OCI-LY7 (cell line): ENCODE measurements around the gene HIP1R. TPM values are rescaled to one million over a fixed set of nuclear protein-coding genes. Genes with fewer than 3 reads are reported as not detected.

Source experiments
- BruUV-seq: library from RNA; stranded (reverse); fragments of 400-500 nt; replicated peaks from 2 replicates; lab custom pipeline; 2021; lab: Mats Ljungman, UMichigan
- CTCF ChIA-PET: fragments of 300-600 bp; sonication (Branson Sonifier 250); formaldehyde crosslinking; loops from one replicate; lab custom pipeline; 2022; ENCODE audit warnings: antibody characterized with exemption; ENCODE audit not compliant: unreplicated experiment; lab: Charles Lee
- POLR2A ChIA-PET: fragments of 300-600 bp; sonication (Branson Sonifier 250); formaldehyde crosslinking; loops from one replicate; lab custom pipeline; 2022; ENCODE audit warnings: antibody characterized with exemption; lab: Charles Lee
- DNase-seq: peaks from one replicate; pipeline ENCODE4 v3.0.0-alpha.2; 2015; ENCODE audit warnings: low spot score
- H2AFZ ChIP-seq: fragments of 200-600 bp; sonication (generic), shearing (Covaris generic); 2 replicates; pipeline ENCODE4 v1.6.1; 2014; ENCODE audit warnings: mild to moderate bottlenecking, antibody characterized with exemption, low read length, moderate library complexity
- H3K27ac ChIP-seq: fragments of 200-600 bp; sonication (generic); 2 replicates; pipeline ENCODE4 v1.5.1; 2014; ENCODE audit warnings: mixed run types, low read depth, mild to moderate bottlenecking, moderate library complexity, low read length, inconsistent platforms; ENCODE audit not compliant: poor library complexity, severe bottlenecking
- H3K36me3 ChIP-seq: fragments of 200-600 bp; sonication (generic); 2 replicates; pipeline ENCODE4 v1.6.1; 2014; ENCODE audit warnings: mild to moderate bottlenecking, antibody characterized with exemption, low read length, moderate library complexity, mixed read lengths; ENCODE audit not compliant: insufficient read depth
- H3K4me1 ChIP-seq: fragments of 200-600 bp; sonication (generic); 2 replicates; pipeline ENCODE4 v1.5.1; 2014; ENCODE audit warnings: mild to moderate bottlenecking, low read length; ENCODE audit not compliant: insufficient read depth, poor library complexity, severe bottlenecking
- H3K4me2 ChIP-seq: fragments of 200-600 bp; sonication (generic); 2 replicates; pipeline ENCODE4 v1.6.1; 2014; ENCODE audit warnings: mild to moderate bottlenecking, low read length
- H3K4me3 ChIP-seq: fragments of 200-600 bp; sonication (generic); 2 replicates; pipeline ENCODE4 v1.5.1; 2014; ENCODE audit warnings: mild to moderate bottlenecking, low read depth, low read length; ENCODE audit not compliant: poor library complexity, severe bottlenecking
- H3K79me2 ChIP-seq: fragments of 200-600 bp; sonication (generic); 2 replicates; pipeline ENCODE4 v1.6.1; 2016; ENCODE audit warnings: low read depth, mild to moderate bottlenecking, low read length, moderate library complexity, mixed read lengths; ENCODE audit not compliant: insufficient read depth
- H3K9me2 ChIP-seq: fragments of 200-600 bp; sonication (generic); 2 replicates; pipeline ENCODE4 v1.6.1; 2016; ENCODE audit warnings: mild to moderate bottlenecking, low read length, mixed read lengths; ENCODE audit not compliant: insufficient read depth
- H3K9me3 ChIP-seq: fragments of 200-600 bp; sonication (generic); 2 replicates; pipeline ENCODE4 v1.6.1; 2014; ENCODE audit warnings: mild to moderate bottlenecking, mixed run types, low read length, mixed read lengths
- H4K20me1 ChIP-seq: fragments of 200-600 bp; sonication (generic); 2 replicates; pipeline ENCODE4 v1.6.1; 2014; ENCODE audit warnings: mild to moderate bottlenecking, antibody characterized with exemption, low read length, moderate library complexity, mixed read lengths; ENCODE audit not compliant: insufficient read depth
- EZH2phosphoT487 ChIP-seq: fragments of 200-600 bp; sonication (generic); IDR thresholded peaks from 2 replicates; pipeline ENCODE4 v1.6.1; 2018; ENCODE audit warnings: low read depth, borderline replicate concordance, mild to moderate bottlenecking, mixed run types, antibody characterized with exemption, low read length, moderate library complexity, mixed read lengths
- intact Hi-C: fragments of 100-400 bp; cut with micrococcal nuclease; formaldehyde crosslinking; loops from one replicate; pipeline ENCODE4 v1.10.0; 2022; ENCODE audit not compliant: unreplicated experiment
- total RNA-seq, 2 experiments: library from RNA; depleted of rRNA in 1 of 2; stranded (reverse); fragments of >200 nt in 1 of 2; shearing (Covaris generic) in 1 of 2; gene quantifications; 2 replicates each; pipeline ENCODE4 v1.2.3, GENCODE V29; 2014 to 2022
- TF ChIP-seq, protein P1 (sequence below): fragments of 200-600 bp; sonication (generic); conservative IDR thresholded peaks from 2 replicates; pipeline ENCODE4 v1.5.1; 2014; ENCODE audit warnings: mild to moderate bottlenecking, antibody characterized with exemption, low read length, moderate library complexity, mixed read lengths

HIP1R gene
- total RNA-seq, 2 experiments from 2014 or later, result 56.5 to 66.4 TPM

DNA sequence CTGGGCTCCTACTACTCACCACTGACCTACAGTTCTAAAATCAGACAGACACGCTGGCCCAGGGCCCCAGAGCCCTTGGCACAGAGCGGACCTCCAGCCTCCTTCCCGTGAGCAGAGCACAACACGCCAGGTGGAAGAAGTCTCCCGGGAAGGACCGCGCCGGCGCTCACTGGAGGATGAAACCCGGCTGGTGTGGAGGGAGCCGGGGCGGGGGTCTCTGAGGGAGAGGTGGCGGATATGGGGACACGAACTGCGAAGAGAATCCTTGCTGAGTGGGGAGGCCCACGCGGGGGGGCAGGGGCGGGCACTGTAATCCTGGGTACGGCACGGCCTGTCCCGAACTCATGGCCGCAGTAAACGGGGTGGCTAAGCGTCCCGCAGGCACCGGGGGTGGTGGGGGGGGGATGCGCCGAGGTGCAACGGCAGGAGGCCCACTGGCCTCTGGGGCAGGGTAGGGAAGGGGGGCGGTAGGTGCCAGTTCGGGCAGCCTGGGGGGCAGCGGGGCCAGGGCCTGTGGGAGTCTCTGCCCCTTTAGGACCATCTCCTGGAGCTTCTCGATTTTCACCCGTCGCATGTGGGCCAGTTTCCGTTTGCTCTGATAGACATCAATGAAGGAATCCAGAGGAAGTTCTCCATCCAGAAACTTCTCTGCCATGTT is 31.8 kb downstream of the HIP1R start:
- no peak for DNase-seq
- ChIA-PET POLR2A (no interaction called here), CTCF (no interaction called here)
- intact Hi-C loops, result no loop called here
- Histone ChIP-seq H2AFZ (no peak overlapping the region), H3K79me2 (no peaks in the 10 kb centered on the region), H3K27ac (no peak overlapping the region), H3K4me3 (no peak overlapping the region), H3K9me2 (no peaks in the 10 kb centered on the region), H3K4me2 (no peak overlapping the region), H4K20me1 (no peaks in the 10 kb centered on the region), H3K9me3 (no peaks in the 10 kb centered on the region), H3K36me3 (peaks cover 3% of the 10 kb centered on the region; the same call in 1 of the 2 replicates), H3K4me1 (peaks cover 39% of the 10 kb centered on the region)
- TF ChIP-seq EZH2phosphoT487, result no peak
- TF ChIP-seq, protein P1, sequence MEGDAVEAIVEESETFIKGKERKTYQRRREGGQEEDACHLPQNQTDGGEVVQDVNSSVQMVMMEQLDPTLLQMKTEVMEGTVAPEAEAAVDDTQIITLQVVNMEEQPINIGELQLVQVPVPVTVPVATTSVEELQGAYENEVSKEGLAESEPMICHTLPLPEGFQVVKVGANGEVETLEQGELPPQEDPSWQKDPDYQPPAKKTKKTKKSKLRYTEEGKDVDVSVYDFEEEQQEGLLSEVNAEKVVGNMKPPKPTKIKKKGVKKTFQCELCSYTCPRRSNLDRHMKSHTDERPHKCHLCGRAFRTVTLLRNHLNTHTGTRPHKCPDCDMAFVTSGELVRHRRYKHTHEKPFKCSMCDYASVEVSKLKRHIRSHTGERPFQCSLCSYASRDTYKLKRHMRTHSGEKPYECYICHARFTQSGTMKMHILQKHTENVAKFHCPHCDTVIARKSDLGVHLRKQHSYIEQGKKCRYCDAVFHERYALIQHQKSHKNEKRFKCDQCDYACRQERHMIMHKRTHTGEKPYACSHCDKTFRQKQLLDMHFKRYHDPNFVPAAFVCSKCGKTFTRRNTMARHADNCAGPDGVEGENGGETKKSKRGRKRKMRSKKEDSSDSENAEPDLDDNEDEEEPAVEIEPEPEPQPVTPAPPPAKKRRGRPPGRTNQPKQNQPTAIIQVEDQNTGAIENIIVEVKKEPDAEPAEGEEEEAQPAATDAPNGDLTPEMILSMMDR, result no peak
- BruUV-seq, result no TSS peak

DNA sequence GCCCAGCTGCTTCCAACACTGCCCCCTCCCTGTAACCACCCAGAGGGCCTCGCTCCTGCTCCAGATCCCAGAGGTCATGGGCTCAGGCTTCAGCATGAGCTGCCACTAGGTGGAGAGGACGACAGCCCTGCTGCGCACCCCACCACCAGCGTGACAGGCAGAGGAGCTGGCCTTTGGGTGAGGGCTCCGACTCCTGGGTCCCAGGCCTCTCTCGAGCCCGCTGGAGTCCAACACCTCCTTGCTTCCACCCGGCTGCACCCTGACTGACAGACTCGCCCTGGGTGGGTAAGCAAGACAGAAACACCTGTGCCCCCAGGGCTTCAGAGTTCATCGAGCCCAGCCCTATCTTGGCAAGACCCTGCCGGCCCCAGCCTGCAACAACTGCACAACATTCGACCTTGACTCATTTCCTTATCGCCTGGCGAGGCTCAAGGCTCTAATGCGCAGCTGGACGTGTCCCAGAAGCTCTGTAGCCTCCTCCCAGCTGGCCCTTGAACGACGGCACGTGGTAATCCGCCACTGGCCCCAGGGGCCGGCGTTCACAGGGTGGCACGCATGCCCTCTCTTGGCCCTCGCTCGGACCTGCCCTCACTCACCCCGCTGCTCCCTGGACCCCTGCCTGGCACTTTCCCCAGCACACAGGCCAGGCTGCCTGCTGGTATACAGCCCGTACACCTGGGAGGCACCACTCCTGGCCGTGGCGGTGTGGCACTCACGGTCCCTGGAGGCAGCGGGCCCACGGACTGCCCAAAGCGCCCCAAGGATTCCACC is 32.6 kb downstream of the HIP1R start:
- H2AFZ ChIP-seq, result no peak overlapping the region
- no peaks in the 10 kb centered on the region for H3K79me2 ChIP-seq
- H3K36me3 ChIP-seq, result no peaks in the 10 kb centered on the region
- H3K9me2 ChIP-seq, result no peaks in the 10 kb centered on the region
- ChIA-PET POLR2A (interaction anchor here (0.6 kb wide), 1 partner anchor 1830 kb away, joined by 4 read pairs; no protein-coding TSS in a partner anchor), CTCF (interaction anchor here (0.7 kb wide), 1 partner anchor 74 kb away, joined by 4 read pairs; no protein-coding TSS in a partner anchor)
- H3K4me2 ChIP-seq, result no peak overlapping the region
- no peaks in the 10 kb centered on the region for H4K20me1 ChIP-seq
- no peaks in the 10 kb centered on the region for H3K9me3 ChIP-seq
- BruUV-seq, result no TSS peak
- TF ChIP-seq, protein P1, result peak; percentile 63
- no peak for TF ChIP-seq EZH2phosphoT487
- DNase-seq, result peak; percentile 37
- no peak overlapping the region for H3K27ac ChIP-seq
- intact Hi-C loops, result no loop called here
- H3K4me3 ChIP-seq, result no peak overlapping the region
- peaks cover 47% of the 10 kb centered on the region for H3K4me1 ChIP-seq
